ENCODE measurements around the gene SPIB. TPM values are rescaled to one million over a fixed set of nuclear protein-coding genes. Genes with fewer than 3 reads are reported as not detected.

SPIB gene
- total RNA-seq, 2 donors from 2014 or later, result 0.11 to 2.6 TPM

DNA sequence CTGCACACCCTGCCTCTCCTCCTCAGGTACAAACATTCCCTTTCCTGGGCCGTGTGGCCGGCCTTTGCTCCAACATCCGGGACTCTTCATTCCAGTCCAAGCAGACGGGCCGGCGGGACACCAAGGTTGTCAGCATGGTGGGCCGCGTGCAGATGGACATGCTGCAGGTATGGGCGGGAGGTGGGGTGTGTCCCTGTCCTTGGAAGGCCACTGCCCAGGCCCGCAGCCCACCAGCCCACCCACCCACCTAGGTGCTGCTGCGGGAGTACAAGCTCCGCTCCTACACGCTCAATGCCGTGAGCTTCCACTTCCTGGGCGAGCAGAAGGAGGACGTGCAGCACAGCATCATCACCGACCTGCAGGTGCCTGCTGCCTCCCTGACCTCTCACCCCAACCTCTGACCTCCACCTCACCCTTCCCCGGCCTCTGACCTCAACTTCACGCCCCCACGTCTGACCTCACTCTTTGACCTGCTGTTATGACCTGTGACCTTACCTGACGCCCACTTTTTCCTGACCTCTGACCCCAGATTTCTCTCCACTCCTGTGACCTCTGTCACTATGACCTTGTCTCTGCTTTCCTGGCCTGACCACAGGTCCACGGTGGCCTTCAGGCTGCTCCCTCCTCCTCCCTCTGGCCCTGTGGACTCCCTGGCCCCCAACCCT lies 12.4 kb upstream of the SPIB start:
- WGBS, 2 experiments (ENCODE audit: insufficient coverage in 1 of 2, insufficient read length in 1 of 2), result 93 to 94% methylated on average over 15 to 22 of the region's 22 CpGs
- Histone ChIP-seq H3K27ac (ENCODE audit: low read depth, low read length) (no peak overlapping the region), H3K9me3 (ENCODE audit: control insufficient read depth, low read length) (no peaks in the 10 kb centered on the region), H3K27me3 (ENCODE audit: control insufficient read depth, insufficient read depth, low read length, poor library complexity, severe bottlenecking) (no peaks in the 10 kb centered on the region), H3K9ac (ENCODE audit: extremely low read depth, low read length, poor library complexity, severe bottlenecking) (no peak overlapping the region), H3K36me3 (ENCODE audit: control insufficient read depth, insufficient read depth, low read length) (peaks cover 36% of the 10 kb centered on the region), H3K4me3 (ENCODE audit: low read length) (no peak overlapping the region), H3K4me1 (ENCODE audit: control insufficient read depth, insufficient read depth, low read length) (no peaks in the 10 kb centered on the region)
- H3K4me3 Mint-ChIP-seq, result no peak overlapping the region
- no peaks in the 10 kb centered on the region for H3K27me3 Mint-ChIP-seq (ENCODE audit: insufficient read depth)
- H3K9me3 Mint-ChIP-seq, result no peaks in the 10 kb centered on the region
- H3K36me3 Mint-ChIP-seq (ENCODE audit: low read depth), result peaks cover 51% of the 10 kb centered on the region
- no peaks in the 10 kb centered on the region for H3K4me1 Mint-ChIP-seq
- no peak overlapping the region for H3K27ac Mint-ChIP-seq
- DNase-seq, result peak; percentile 36
- no peak for TF ChIP-seq CTCF (conservative IDR thresholded peaks at IDR 0.05)

- H3K9me3 Mint-ChIP-seq, result no peaks in the 10 kb centered on the region
- 92% methylated on average over 7 to 19 of the region's 19 CpGs for WGBS, 2 experiments (ENCODE audit: insufficient coverage in 1 of 2, insufficient read length in 1 of 2)
- peaks cover 50% of the 10 kb centered on the region for H3K36me3 Mint-ChIP-seq (ENCODE audit: low read depth)
Measured at GRCh38 chr19:50406829-50407228, 11.9 kb upstream of the SPIB start.

DNA sequence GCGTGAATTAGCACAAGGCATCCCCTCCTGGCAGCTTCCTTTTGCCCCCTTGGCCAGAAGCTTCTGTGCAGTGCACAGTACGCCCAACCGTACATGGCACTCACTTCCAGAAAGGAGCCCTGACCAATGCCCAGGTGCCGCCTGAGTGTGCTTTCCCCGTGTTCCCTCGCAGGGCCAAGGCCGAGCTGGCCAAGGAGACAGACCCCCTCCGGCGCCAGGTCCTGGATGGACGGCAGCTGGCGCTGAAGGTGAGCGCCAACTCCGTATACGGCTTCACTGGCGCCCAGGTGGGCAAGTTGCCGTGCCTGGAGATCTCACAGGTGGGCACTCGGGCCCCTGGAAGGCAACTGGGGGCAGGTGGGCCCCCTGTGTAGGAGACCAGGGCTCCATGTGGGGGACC lies 9.4 kb upstream of the SPIB start:
- Histone ChIP-seq H3K27me3 (ENCODE audit: control insufficient read depth, insufficient read depth, low read length, poor library complexity, severe bottlenecking) (no peaks in the 10 kb centered on the region), H3K4me3 (ENCODE audit: low read length) (no peak overlapping the region), H3K4me1 (ENCODE audit: control insufficient read depth, insufficient read depth, low read length) (no peaks in the 10 kb centered on the region), H3K9me3 (ENCODE audit: control insufficient read depth, low read length) (no peaks in the 10 kb centered on the region), H3K9ac (ENCODE audit: extremely low read depth, low read length, poor library complexity, severe bottlenecking) (no peak overlapping the region), H3K36me3 (ENCODE audit: control insufficient read depth, insufficient read depth, low read length) (peaks cover 28% of the 10 kb centered on the region), H3K27ac (ENCODE audit: low read depth, low read length) (no peak overlapping the region)
- peaks cover 54% of the 10 kb centered on the region for H3K36me3 Mint-ChIP-seq (ENCODE audit: low read depth)
- no peak overlapping the region for H3K27ac Mint-ChIP-seq
- TF ChIP-seq CTCF (conservative IDR thresholded peaks at IDR 0.05), result no peak
- no peaks in the 10 kb centered on the region for H3K27me3 Mint-ChIP-seq (ENCODE audit: insufficient read depth)
- no peak for DNase-seq
- 94 to 96% methylated on average over 14 to 17 of the region's 17 CpGs for WGBS, 2 experiments (ENCODE audit: insufficient coverage in 1 of 2, insufficient read length in 1 of 2)
- no peak overlapping the region for H3K4me3 Mint-ChIP-seq
- H3K4me1 Mint-ChIP-seq, result no peaks in the 10 kb centered on the region
- H3K9me3 Mint-ChIP-seq, result no peaks in the 10 kb centered on the region

More at GRCh38 chr19:50406829-50407228, 11.9 kb upstream of the SPIB start:
- Histone ChIP-seq H3K9me3 (ENCODE audit: control insufficient read depth, low read length) (no peaks in the 10 kb centered on the region), H3K4me1 (ENCODE audit: control insufficient read depth, insufficient read depth, low read length) (no peaks in the 10 kb centered on the region), H3K4me3 (ENCODE audit: low read length) (no peak overlapping the region), H3K36me3 (ENCODE audit: control insufficient read depth, insufficient read depth, low read length) (peaks cover 36% of the 10 kb centered on the region), H3K27ac (ENCODE audit: low read depth, low read length) (no peak overlapping the region), H3K9ac (ENCODE audit: extremely low read depth, low read length, poor library complexity, severe bottlenecking) (no peak overlapping the region), H3K27me3 (ENCODE audit: control insufficient read depth, insufficient read depth, low read length, poor library complexity, severe bottlenecking) (no peaks in the 10 kb centered on the region)
- Mint-ChIP-seq H3K4me3 (no peak overlapping the region), H3K4me1 (no peaks in the 10 kb centered on the region), H3K27ac (no peak overlapping the region), H3K27me3 (ENCODE audit: insufficient read depth) (no peaks in the 10 kb centered on the region)
- DNase-seq, result no peak
- TF ChIP-seq CTCF (conservative IDR thresholded peaks at IDR 0.05), result no peak
